Measurements from ENCODE around the gene FBXO38.

FBXO38 gene, protein sequence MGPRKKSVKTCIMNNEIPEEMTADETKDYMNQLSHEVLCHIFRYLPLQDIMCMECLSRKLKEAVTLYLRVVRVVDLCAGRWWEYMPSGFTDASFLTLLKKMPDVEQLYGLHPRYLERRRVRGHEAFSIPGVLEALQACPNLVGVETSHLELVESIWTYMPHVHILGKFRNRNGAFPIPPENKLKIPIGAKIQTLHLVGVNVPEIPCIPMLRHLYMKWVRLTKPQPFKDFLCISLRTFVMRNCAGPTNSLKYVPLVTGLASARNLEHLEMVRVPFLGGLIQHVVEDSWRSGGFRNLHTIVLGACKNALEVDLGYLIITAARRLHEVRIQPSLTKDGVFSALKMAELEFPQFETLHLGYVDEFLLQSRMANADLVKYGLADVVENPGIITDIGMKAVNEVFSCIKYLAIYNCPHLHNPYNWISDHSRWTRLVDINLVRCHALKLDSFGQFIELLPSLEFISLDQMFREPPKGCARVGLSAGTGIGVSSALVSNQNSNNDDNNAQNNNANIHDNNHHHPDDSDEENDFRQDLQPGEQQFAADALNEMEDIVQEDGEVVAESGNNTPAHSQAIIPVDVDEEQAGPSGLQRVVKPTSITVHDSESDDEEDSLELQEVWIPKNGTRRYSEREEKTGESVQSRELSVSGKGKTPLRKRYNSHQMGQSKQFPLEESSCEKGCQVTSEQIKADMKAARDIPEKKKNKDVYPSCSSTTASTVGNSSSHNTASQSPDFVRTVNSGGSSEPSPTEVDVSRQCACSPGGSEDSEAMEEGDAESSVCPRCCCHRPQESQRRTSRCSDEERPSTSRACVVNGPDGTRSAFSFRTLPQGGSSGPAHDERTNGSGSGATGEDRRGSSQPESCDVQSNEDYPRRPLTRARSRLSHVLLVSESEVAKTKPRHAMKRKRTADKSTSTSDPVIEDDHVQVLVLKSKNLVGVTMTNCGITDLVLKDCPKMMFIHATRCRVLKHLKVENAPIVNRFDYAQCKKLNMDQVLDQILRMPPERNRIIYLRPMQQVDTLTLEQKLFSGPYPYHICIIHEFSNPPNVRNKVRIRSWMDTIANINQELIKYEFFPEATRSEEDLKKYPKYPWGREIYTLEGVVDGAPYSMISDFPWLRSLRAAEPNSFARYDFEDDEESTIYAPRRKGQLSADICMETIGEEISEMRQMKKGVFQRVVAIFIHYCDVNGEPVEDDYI

DNA sequence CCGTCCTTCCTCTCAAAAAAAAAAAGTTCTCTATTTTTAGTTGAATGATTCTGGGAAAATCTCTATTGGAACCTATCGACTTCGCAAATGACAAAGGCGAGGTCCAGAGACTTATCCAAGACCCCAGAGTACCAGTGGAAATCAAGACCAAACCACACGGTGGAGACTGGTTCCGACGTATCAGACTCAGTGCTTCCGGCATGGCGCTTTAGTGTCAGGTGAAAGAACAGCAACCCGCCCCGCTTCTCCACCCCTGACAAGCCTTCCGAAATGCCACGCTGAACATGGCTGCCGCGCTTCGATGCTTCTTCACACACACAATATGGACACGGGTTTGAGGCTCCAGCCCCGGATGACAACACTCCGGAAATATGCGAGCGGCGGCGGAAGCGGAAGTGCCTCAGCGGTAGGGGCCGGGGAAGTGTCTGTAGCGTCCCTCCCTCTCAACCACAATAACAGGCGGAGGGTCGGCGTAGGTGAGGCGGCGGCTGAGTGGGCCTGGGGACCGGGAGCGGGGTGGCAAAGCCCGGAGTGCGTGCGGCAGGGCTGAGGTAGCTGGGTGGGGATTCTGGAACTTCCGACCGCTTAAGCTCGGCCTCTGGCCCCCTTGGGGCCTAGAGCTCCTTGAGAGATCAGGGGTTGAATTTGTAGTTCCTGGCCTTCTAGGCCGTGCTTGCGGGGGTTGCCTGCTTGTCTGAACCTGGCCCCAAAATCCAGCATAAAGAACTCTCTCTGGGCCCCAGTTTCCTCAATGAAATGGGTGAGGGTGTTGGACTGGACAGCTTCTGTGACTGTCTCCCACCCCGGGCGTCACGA lies at the start of gene FBXO38:
Gene FBXO38 (plus strand): TSS at position 395 of the 816 bp plus-strand sequence. CDS start 10,819 bp downstream, outside the sequence.
- peak; percentile 99 for DNase-seq

DNA sequence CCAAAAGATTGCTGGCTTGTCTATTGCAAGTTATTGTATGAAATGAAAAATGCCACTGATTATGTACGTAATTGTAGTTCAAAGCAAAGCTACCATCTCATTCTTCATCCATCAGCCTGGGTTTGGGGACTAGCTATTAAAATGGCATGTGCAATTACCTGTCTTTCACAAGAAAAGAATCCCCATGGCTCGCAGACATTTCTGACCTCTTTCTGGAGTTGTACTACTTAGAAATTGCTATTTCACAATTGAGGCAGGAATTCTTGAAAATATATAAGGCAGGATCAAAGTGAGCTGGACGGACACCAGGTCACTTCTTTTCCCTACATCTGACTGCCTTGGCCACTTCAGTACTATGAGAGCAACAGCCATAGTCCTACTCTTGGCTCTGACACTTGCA lies 48.5 kb upstream of the FBXO38 start, which contains the start of gene SPINK9:
Gene SPINK9 (plus strand): TSS at position 301 of the 400 bp plus-strand sequence. CDS start 55 bp downstream, at position 356.
- DNase-seq, result no peak

DNA sequence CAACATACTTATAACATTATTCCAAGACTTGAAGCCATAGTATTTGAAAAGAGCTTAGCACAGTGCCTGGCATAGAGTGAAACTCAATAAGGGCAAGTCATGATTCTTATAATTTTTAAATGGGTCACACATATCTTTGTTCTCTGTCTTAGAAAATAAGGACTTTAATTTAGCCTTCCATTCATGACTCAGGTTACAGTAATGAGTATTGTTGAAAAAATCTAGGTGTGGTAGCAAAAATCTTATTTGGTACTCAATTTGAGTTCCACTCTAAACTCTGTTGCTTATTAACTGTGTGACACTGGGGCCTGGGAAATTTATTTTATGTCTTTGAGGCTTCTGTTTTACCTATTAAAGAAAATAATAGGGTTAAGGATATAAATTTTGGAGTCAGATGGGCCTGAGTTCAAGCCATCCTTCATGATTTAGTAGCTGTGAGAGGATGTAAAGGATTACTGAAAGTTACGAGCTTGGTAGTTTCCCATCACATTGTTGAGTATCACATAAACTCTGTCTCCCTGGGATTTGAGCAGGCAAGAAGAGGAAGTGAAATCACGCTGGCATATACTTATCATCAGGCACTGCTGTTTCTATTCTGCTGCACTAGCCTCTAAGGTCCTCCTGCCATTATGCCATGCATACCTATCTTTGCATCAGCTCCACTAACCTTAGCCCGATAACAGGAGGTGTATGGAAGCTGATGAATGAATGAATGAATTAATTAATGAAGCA lies 46.9 kb upstream of the FBXO38 start:
- no peak for DNase-seq

DNA sequence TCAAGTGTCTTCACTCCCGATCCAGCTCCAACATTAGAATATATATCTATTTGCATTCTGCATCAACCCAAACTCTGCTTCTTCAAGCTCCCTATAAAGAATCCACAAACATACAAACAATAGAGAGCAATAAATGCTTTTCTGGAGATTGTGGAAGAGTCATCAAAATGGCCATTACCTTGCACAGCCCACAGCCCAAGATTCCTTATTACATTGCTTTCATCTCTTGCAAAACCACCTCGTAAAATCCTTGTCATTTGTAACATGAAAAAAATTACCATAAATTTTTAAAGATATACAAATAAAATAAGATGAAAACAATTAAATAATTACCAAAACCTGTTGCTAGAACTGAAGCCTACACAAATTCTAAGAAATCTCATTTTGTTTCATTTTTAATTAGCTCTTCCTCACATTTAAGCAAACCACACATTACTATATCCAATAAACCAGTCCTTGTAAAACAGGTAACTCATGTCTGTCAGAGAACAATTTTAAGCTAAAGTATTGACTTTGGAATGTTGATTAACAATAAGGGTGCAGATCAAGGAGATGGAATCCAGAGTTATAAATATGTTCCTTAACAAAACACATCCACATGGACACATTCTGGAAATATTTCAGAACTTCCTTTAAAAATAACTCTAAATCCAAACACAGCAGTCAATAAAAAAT lies 41.2 kb upstream of the FBXO38 start:
- no peak for DNase-seq

DNA sequence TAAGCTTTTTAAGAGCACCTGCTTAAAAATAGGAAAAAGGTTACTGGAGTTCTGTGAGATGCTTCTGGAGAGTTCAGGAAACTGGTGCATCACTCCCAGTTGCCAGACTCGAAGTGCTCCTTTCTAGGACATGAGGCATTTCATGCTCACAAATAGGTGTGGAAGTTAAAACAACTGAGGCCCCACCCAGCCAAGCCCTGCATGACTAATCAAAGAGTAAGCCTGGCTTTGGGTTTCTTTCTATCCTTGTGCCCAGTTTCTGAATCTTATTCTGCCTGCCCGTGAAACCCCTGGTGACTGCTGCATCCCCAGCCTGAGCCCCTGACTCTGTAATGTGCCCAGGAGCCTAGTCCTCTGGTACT lies 40.7 kb upstream of the FBXO38 start:
- peak; percentile 3 for DNase-seq

DNA sequence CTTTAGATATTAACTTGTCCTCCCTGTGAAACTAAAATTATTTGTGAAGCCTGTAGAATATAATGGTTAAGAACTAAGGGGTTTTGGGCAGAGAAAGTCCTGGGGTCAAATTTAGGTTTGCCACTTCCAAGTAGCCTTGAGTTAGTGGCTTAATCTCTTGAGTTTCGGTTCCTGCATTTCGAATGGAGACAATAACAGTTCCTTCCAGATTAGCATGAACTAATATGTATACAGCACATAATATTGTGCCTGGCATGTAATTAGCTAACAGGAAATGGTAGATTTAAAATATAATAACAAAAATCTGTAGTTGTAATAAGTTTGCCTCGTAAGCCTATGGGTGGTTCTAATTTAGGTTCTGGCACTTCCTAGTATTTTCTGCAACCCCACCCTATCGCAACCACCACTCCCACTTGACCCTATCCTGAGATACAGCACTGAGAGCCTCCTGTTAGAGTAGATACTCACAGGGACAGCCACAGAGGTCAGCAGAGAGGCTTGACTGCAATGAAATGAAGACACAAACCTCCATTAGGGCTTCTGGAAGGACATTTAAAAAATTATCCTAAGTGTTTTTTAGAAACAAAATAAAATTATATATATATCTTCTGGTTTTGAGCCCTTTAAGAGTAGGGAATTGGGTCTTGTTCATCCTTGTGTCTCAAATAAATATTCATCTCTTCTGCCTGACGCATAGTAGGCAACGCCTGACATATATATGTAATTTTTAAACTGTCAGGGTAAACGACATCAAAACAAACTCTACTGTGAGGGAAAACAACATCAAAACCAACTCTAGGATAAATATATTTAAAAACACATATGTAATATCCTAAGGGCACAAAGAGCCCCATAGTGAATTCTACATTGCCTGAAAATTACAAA lies 39.9 kb upstream of the FBXO38 start:
- no peak for DNase-seq

DNA sequence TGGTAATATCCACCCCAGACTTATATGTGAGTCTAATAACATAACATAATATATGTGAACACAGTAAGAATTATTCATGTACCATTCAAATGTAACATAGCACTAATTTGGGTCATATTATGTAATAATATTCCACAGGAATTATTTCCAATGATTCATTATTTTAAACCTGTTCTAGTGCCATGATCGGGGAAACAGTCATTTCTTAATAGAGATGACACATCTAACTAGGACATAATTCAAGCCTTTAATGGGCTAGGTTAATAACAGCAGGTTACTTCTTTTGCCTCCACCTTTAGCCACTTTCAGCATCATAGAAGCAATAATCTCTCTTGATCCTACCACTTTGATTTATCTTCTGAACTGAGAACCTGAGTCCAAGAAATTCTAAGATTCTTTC lies 36.1 kb upstream of the FBXO38 start:
- DNase-seq, result no peak

DNA sequence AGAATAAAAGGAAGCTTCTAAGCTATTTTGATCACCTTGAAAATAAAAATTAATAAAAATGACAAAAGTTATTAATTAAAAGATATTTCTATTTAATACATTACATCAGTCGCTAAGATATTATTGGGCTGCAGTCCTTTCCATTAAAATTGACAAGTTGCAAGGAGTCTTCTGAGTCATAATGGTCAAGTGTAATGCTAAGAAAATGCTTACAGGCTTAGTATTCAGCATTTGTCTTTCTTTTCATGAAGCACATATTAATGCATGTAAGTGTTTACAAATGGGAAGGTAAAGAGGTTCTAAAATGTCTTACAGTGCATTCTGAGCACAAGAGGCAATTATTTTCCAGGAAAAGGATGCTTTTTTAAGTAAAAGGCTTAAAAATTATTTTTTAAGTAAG lies 31.1 kb upstream of the FBXO38 start:
- no peak for DNase-seq

DNA sequence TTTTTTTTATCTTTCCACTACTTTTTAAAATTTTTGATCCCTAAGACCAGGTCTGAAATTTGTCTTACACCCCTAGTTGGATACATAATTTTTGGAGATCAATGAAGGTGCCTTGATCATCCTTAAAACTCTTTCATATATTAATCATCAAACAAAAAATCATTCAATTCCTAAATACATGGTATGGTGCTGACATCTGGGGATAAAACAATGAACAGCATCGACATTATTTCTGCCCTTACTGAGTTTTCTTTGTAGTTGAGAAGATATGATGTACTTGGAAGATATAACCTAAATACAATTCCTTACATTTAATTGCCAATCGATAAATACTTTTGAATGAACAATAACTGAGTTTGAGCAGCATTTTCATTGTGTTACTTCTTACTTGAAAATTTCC lies 30.1 kb upstream of the FBXO38 start:
- DNase-seq, result no peak

DNA sequence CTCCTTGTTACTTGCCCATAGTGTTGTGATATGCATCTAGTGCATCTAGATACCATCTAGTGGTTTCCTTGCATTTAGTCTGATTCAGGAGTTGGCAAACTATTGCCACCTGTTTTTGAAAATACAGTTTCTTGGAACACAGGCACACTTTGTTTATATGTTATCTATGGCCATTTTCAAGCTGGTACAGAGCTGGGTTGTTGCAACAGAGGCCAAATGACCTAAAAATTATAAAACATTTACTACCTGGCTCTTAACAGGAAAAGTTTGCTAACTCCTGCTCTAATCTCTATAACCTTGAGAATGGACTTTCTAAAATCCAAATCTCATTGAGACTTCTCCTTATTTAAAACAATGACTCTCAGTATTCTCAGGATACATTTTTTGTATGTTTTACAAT lies 19.4 kb upstream of the FBXO38 start:
- DNase-seq, result no peak

DNA sequence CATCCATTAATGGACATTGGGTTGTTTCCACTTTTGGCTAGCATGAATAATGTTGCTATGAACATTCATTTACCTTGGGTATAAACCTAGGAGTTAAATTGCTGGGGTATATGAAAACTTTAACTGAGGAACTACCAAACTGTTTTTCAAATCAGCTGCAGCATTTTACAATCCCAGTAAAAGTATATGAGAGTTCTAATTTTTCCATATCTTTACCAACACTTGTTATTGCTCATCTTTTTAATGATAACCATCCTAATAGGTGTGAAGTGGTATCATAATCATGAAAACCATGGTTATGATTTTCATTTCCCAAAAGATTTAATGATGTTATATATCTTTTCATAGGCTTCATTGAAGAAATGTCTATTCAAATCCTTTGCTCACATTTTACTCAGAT lies 15.5 kb upstream of the FBXO38 start:
- no peak for DNase-seq

DNA sequence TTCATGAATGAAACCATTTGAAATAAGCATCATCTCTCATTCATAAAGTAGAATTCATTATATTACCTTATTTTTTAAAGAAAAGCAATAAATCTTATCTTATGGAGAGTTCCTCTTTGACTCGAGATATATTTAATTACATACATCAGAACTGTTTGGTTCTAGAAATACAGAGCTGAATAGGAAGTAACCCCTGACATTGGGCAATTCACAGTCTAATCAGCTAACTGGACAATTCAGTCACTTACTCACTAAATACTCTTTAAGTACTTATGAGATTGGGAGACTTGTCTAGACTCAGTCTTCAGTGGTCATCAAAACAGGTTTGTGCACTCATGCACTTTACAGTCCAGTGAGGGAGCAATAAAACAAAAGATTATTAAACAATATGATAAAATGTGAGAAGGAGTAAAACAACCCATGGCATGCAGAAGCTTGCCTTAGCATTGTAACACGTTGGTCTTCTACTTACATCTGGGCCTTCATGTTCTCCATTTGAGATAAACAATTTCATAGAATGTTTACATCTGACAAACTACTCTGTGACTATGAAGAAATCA lies 11.5 kb upstream of the FBXO38 start:
- DNase-seq, result no peak

DNA sequence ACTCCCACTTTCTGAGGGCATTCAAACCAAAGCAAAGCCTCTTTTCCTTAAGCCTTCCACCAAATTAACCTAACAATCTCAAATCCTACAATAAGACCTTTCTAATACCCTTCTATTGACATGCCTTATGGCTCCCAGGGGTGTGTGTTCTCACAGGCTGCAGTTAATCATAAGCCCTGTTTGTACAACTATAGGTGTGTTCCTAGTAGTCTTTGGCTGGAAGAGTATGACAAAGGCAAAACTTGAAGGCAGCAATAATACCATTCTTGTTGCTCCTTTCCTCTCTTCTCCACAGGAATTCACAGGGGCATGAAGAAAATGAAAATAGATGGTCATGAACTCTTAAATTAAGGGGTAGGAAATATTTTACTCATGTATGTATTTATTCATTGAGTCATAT lies 10.9 kb upstream of the FBXO38 start:
- DNase-seq, result no peak

DNA sequence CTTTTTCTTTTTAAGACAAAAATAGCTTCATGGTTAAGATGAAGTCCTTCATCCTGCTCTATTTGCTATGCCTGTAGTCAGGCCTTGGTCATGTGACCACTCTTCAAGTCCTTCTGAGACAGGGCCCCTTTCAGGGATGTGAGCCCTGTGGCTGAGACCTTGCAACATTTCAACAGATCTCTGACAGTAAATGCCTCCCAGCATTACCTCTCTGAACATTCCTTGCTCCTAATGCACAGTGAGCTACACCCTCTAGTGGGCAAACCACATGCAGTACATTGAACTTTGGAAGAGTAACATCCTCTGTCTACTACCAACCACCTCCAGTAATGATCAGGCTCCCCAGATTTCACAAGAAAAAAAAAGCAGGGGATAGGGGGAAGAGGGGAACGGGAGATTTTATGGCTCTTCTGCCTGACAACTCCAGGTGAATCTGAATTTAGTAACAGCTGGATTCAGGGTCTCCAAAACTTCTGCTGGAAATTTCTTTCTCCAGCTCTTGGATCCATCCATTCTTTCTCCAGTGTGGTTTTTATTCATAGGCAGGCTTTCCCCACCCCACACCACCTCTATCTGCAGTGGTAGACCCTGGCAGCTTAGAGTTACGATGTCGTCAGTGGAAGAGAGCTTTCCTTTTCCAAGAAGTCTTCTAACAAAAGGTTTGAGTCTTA lies 8.9 kb upstream of the FBXO38 start:
- peak; percentile 88 for DNase-seq

DNA sequence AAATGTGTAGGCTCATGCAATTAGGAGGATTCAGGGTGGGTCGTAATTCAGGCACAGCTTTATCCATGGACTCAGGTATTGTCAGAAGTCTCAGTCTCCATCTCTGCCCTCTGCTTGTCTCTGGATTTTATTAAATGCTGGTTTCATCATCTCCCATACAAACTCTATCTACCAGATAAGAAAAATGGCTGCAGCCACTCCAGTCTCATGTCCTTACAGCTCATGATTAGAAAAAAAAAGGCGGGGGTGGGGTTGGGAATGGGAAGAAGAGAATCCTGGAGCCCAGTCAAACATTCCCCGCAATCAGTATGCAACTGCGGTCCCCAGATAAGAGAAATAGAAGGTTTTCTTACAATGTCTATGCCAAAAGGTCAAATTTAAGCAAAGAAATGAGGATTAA lies 7.6 kb upstream of the FBXO38 start:
- no peak for DNase-seq

DNA sequence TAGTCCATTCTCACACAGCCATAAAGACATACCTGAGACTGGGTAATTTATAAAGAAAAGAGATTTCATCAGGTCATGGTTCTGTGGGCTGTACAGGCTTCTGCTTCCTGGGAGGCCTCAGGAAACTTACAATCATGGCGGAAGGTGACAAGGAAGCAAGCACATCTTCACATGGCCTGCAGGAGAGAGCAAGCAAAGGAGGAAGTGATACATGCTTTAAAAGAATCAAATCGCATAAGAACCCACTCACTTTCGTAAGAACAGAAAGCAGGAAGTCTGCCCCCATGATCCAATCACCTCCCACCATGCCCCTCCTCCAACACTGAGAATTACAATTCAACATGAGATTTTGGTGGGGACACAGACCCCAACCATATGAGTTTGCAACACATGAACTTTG lies 5.1 kb upstream of the FBXO38 start:
- DNase-seq, result no peak

DNA sequence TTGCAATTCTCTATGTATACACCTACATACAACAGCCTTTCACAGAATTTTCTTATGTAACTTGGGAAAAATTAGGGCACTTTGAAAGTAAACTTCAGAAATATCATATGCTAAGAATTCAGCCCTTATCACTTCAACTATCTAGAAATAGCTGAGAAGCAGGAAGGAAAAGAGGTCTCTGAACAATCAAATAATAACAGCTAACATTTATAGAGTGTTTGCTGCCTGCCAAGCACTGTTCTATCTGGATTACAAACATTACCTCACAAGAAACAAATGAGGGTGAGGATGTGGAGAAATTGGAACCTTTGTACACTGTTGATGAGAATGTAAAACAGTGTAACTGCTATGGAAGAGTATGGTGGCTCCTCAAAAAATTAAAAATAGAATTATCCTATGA lies 4.4 kb upstream of the FBXO38 start:
- DNase-seq, result no peak

DNA sequence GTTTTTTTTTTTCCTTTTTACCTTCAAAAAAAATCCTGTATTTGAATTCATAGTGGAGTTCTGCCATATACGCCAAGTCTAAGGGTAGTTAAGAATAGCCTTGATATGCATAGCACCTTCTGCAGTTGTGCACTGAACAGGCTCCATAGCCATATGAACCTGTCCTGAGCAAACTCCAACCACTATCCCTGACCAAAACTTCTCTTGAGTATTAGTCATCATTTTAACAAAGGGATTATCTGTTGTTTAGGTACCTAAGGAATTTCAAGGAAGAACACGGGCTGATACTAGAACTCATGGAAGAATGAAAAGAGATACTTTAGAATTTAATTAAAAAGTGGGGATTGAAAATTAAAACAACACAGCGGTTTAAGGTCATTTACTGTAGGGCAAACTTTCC lies 1.9 kb upstream of the FBXO38 start:
- no peak for DNase-seq

DNA sequence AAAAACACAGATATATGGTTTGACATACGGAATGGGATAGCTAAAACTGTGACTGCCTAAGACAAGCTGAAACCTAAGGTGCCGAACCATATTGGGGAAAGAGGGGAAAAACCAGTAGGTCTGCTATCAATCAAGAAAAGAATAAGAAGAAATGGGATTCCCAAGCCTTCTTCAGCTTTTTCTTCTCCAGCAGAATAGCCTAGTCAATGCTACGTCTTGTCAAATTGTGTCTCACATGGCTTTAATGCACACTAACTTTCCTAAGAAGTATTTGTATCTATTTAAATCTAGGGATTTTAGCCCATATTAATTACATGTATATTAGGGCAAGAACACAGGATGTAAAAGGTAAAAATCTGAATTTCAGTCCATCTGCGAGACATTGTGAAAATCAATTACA lies 797 bp upstream of the FBXO38 start:
- DNase-seq, result peak; percentile 49

Data from DMS53 (cell line).